NCI-H187 (cell line): ENCODE data around the gene OTUD6A.
"Not testable (repeated sequence)": the region's sequence is repeated elsewhere in the genome, so short reads cannot be mapped to it uniquely, and the experiment has no call there.

Source experiments
- DNase-seq, 2 experiments: peaks; one replicate each; lab custom pipeline; 2025; lab: John Stamatoyannopoulos, UW

The OTUD6A gene

DNA sequence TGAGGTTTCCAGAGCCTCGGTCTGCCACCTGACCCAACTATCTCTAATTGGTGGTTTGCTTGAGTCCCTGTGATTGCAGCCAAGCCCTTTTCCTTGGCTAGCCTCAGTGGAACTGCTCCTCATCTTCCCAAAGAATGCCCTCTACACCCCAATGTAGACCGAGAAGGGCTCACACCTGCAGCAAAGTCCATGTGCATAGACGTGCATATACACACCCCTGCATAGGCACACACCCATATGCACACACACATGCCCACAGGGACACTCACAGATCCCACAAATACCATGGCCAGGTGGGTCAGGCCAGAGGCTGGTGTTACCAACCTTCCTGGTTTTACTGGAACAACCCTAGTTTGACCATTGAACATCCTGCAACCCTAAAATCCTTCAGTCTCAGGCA is 12.9 kb upstream of the OTUD6A start:
- no peak for DNase-seq

DNA sequence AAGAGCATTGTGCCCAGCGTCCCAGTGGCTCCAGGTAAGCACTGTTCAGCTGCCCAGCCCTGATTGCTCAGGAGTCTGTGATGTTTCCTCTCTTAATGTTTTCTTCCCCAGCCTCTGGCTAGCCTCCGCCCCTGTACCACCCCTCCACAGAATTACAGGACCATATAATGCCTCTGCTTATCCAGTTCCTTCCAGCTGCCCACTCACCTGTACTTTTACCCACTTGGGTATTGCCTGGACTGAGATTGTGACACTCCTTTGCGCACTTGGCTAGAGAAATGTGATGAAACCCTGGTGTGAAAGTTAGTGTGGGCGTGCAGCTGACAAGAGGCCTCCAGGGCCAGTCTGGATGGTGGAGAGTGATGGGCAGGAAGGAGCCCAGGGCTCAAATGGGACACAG is 12.3 kb upstream of the OTUD6A start, which contains the start of gene AWAT2:
Gene AWAT2 (minus strand): TSS at position 14 of the 400 bp plus-strand sequence. CDS start 6 bp downstream, at position 8.
- DNase-seq: no peak

GRCh38 chrX:70052895-70053615 is 9.2 kb upstream of the OTUD6A start:
- DNase-seq: no peak

- no peak for DNase-seq
These were observed 7.9 kb upstream of the OTUD6A start for GRCh38 chrX:70054391-70054790.

DNA sequence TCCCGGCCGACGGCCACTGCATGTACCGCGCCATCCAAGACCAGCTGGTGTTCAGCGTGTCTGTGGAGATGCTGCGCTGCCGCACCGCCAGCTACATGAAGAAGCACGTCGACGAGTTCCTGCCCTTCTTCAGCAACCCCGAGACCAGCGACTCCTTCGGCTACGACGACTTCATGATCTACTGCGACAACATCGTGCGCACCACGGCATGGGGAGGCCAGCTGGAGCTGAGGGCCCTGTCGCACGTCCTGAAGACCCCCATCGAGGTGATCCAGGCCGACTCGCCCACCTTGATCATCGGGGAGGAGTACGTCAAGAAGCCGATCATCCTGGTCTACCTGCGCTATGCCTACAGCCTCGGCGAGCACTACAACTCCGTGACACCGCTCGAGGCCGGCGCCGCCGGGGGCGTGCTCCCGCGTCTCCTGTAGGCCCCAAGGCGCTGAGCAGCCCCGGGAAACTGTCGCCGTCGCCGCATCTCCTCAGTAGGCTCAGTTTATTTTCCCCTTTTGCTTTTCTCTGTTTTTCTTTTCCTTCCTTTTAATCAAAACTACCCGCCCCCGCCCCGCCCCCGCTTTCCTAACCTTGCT is 799 bp downstream of the OTUD6A start:
- no peak for DNase-seq

DNA sequence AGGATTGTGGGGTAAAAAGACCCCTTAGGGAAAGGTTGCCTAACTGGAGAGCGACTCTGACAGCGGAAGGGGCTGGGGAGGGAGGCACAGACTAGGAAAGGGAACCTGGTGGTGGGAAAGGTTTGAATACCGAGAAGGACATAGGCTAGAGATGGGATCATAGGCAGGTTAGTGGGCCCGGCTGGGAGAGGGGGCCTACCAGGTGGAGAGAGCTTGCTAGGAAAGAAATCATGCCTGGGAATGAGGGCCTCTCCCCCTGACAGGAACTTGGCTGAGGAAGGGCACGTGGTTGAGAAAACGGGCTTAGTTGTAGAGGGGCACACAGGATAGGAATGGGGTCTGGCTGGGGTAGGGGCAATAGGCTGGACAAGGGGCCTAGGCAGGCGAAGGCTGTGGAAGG is 4.4 kb downstream of the OTUD6A start:
- DNase-seq: no peak

DNA sequence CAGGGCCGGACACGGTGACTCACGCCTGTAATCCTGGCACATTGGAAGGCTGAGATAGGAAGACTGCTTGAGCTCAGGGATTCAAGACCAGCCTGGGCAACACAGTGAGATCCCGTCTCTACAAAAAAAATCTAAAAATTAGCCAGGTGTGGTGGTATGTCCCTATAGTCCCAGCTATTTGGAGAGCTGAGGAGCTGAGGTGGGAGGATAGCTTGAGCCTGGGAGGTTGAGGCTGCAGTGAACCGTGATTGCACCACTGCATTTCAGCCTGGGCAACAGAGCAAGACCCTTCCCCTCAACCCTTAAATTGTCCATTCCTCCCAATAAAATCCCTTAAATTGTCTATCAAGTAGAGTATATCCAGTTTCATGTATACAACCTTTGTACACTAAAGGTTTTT is 17.0 kb downstream of the OTUD6A start:
- no peak for DNase-seq

DNA sequence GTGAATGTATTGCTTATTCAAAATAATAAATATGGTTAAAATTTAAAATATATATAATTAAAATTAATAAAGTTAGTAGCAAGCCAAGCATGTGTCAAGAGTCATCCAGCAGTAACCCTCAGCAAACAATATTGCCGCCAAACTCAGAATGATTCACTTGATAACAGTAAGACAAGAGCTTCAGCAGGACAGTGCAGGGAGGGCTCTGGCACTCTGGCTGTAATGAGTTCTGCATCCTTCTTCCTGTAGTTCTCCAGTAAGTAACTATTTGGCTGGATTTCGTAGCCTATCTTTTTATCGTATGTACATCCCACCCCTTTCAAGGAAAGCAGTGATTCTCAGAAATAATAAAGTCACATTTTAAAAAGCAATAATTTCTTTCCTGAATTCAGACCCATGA is 17.6 kb downstream of the OTUD6A start:
- no peak for DNase-seq

DNA sequence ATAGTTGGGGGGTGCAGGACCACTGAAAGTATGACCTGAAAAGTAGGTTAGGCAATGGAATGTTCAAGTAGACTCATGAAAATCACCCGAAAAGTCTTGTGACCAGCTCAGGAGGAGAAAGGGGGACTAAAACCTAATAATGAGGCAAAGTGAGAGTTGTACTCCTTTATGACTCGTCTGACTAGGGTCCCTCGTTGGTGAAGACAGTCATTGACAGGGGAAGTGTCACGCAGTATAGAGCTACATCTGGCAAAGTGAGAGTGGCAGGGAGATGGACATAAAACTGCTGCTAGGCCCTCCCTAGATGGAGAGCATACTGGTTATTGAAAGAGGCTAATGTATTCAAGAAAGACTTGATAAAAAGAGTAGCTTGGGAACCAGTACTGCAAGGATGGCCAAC is 20.5 kb downstream of the OTUD6A start:
- DNase-seq: no peak

DNA sequence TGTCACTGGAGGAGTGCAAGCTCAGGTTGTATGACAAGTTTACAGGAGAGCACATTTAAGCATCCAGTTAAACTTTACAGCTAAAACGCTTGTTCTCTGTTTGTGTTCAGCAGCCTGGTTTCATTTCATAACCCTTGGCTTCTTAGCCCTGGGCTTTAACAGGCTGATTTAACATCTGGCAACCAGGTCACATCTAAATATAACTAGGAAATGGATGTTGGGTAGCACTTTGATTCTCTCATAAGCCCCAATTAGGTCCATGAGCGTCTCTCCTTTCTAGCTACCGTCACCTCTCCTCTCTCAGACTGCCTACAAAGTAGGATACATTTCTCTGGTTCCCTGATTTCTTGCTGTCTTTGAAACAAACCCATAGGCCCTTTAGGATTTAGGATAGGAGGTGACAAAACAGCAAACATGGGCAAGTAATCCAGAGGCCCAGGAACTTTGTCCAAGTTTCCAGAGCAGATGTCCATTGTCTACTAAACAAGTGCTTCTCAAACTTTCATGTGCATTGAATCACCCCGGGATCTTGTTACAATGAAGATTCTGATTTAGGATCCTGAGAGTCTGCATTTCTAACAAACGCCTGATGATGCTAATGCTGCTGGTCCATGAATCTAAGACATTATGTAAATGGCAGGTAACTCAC is 22.5 kb downstream of the OTUD6A start:
- no peak for DNase-seq

DNA sequence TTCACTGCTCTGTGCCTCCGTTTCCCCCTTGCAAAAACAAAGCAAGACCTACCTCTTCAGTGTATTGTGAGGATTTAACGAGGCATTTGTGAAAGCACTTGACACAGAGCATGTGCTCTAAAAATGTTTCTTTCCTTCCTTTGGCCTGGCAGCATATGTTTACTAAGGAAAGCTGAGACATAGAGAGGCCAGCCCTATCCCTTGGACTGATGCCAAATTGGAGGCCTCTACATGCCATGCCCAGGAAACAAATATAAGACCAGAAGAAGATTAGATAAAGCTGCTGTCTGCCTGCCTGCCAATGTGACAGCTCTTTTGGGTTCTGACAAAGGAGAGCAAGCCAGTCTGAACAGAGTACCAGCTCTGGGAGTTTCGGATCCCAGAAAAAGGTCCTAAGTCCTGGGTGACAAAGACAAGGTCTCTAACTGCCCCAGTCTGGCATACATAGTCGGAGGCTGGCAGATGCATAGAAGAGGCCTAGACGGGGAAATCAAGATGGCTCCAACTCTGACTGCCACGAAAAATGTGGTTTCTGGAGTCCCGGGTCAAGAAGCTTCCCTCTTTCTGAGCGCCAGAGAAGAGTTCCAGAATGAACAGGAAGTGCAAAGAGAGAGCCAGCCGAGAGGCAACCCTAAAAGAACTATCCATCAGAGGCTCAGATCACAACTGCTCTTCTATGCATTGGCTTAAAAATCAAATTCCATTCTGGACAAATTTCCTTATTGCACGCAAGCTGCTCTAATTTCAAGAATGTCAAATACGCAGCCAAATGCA is 25.8 kb downstream of the OTUD6A start:
- DNase-seq: no peak

- DNase-seq: no peak
These were observed 26.5 kb downstream of the OTUD6A start for GRCh38 chrX:70088751-70089150.

GRCh38 chrX:70089604-70090297 is 27.5 kb downstream of the OTUD6A start:
- DNase-seq: no peak

DNA sequence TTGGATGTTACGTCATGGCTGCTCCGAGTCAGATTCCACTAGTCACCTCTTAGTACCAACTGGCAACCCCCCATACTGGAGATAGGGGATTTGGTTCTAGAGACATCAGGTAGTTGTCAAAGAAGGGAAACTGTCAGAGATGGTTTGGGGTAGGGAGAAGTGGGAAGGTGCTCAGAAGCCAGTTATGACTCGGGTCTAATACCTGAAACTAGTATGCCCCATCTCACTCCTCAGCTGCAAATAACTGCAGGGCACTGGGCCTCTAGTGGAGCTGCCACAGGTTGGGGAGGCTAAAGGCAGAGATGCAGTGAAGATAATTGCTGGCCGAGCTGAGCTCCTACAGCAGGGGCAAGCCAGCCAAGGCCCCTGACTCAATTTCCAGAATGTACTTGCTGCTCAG is 30.0 kb downstream of the OTUD6A start:
- DNase-seq: no peak

DNA sequence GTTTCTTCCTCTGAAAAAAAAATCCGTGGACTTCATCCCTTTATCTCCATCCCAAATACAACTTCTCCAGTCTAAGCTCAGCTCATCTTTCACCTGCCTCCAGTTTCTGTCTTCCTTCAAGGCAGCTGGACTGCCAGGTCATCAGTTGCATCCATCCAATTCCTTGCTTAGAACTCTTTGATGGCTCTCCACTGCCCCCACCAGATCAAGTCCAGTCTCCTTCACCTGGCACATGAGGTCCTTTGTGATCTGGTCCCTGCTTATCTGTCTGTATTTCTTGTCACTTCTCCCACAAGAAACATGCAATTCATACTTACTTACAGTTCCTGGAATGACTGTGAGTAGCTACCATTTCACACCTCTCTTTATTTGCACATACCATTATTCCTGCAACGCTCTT is 33.8 kb downstream of the OTUD6A start:
- DNase-seq: no peak

GRCh38 chrX:70105229-70105628 is 43.0 kb downstream of the OTUD6A start:
- no peak for DNase-seq

DNA sequence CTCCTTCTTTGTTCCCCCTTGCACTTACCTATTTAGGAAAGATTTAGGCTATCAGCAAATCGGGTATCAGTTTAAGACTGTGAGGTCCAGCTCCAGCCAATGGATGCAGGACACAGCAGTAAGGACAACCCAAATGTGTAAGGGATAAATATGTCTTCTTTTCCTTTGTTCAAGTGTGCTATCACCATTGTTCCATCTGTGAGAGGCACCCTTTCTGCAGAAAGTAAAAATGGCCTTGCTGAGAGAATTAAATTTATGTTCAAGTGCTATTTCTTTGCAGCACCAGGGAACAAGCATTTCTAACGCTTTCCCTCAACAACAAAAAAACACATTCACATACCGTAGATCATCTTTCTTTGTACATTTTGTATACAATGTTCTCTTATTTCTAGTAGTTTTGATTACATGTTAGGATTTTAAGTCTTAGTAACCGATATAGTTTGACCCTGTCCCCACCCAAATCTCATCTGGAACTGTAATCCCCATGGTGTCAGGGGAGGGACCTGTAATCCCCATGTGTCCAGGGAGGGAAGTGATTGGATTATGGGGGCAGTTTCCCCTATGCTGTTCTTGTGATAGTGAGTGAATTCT is 49.3 kb downstream of the OTUD6A start:
- not testable (repeated sequence) for DNase-seq
